GM12874 (cell line): Measurements from ENCODE around the gene QPRT.

ENCODE experiments used
- TF ChIP-seq, protein P1 (sequence below): IDR thresholded peaks from 2 replicates; pipeline ENCODE4 v1.5.1; 2011; ENCODE audit warnings: low read depth, mild to moderate bottlenecking, control low read depth, low read length, moderate library complexity; ENCODE audit not compliant: insufficient read depth

QPRT gene

DNA sequence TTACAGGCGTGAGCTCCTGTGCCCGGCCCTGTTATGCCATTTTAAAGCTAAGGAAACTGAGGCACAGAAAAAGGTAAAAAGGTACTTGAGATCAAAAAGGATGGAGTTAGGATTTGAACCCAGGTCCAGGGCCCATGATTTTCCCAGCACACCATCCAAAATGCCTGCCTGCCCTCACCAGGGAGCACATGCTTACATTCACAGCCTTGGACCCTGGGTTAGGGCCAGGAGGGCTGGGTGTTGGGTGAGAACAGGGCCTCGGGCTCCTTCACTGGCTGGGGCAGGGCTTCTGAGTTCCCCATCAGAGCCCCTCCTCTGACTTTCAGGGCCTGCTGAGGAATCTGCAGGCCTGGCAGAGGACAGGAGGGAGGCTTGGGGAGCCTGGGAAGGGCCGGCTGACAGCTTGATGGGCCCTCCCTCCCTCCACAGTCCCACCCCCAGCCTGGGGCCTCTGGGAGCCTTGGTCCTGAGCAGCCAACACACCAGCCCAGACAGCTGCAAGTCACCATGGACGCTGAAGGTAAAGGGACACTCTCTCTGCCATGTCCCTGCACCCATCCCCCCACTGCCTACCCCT lies at the start of gene QPRT:
Gene QPRT, plus strand, starts transcription at position 490 of the 577 bp plus-strand sequence. Its CDS starts 18 bp downstream, at position 508.
- TF ChIP-seq, protein P1, sequence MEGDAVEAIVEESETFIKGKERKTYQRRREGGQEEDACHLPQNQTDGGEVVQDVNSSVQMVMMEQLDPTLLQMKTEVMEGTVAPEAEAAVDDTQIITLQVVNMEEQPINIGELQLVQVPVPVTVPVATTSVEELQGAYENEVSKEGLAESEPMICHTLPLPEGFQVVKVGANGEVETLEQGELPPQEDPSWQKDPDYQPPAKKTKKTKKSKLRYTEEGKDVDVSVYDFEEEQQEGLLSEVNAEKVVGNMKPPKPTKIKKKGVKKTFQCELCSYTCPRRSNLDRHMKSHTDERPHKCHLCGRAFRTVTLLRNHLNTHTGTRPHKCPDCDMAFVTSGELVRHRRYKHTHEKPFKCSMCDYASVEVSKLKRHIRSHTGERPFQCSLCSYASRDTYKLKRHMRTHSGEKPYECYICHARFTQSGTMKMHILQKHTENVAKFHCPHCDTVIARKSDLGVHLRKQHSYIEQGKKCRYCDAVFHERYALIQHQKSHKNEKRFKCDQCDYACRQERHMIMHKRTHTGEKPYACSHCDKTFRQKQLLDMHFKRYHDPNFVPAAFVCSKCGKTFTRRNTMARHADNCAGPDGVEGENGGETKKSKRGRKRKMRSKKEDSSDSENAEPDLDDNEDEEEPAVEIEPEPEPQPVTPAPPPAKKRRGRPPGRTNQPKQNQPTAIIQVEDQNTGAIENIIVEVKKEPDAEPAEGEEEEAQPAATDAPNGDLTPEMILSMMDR: no peak

DNA sequence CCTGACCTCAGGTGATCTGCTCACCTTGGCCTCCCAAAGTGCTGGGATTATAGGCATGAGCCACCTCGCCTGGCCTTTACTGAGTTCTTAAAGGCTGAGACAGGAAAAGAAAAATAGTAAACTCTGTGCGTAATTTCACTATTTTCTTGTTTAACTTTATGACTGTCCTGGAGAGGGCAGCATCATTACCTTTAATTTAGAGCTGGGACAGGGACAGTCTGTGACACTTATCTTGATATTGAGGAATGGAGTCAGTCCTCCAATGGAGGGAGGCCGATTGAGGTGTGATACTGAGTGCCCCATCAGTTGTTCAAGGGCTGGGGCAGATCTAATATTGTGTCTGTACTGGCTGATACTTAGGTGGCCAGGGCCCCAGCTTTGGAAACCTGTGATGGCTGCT lies 37.4 kb upstream of the QPRT start:
- TF ChIP-seq, protein P1: peak; percentile 27; the same call in 1 of the 2 replicates

DNA sequence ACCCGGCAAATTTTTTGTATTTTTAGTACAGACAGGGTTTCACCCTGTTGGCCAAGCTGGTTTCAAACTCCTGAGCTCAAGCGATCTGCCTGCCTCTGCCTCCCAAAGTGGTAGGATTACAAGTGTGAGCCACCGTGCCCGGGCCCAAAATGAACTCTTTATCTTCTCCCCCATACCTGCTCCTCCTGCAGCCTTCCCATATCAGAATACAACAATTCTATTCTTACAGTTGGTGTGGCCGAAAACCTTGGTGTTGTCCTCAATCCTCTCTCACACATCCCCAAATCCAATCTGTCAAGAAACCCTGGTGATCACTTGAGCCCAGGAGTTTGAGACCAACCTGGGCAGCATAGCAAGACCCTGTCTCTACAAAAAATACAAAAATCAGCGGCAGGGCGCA lies 35.4 kb upstream of the QPRT start:
- TF ChIP-seq, protein P1: no peak

DNA sequence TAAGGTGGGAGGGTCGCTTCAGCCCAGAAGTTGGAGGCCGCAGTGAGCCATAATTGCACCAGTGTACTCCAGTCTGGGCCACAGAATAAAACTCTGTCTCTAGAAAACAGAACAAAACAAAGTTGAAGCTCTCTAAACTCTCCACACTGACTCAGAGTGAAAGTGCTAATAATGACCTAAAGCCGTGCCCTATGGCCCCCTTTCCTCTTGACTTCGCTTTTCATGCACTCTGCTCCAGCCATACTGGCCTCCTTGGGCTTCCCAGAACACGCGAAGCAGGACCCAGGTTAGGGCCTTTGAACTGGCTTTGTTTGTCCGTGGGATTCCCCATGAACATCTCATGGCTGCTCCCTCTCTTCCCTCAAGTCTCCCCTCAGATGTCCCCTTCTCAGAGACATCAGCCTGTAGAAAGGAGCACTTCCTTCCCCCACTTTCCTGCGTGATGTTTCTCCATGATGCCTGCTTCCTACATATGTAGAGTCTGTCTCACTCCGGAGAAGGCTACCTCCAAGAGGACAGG lies 34.6 kb upstream of the QPRT start:
- TF ChIP-seq, protein P1: no peak

DNA sequence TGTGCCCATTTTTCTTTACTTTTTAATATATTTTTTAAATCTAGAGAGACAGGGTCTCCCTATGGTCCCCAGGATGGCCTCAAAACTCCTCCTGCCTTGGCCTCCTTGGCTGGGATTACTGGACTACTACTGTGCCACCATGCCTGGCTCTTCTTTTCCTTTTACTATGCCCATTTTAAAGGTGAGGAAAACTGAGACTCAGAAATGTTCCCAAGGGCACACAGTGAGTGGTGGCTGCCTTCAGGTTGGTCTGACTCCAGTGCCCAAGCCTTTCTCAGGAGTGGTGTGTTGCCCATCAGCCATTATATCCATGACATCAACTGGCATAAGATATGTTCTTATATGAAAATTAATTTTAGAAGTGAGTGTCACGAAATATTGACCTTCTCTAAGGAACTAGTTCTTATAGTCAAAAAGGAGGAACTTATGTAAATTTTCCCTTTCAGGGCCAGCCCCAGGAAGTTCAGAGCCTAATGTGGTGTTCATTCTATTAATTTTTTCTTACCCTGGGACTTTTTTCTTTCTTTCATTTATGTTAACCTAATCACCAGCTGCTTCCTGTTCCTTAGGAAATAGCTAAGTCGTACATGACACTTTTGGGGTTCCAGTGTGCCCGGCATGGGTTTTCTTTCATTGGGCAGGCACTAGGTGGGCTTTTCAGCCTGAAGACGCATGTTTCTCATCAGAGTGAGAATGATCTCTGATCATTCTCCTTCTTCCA lies 33.8 kb upstream of the QPRT start:
- TF ChIP-seq, protein P1: no peak

DNA sequence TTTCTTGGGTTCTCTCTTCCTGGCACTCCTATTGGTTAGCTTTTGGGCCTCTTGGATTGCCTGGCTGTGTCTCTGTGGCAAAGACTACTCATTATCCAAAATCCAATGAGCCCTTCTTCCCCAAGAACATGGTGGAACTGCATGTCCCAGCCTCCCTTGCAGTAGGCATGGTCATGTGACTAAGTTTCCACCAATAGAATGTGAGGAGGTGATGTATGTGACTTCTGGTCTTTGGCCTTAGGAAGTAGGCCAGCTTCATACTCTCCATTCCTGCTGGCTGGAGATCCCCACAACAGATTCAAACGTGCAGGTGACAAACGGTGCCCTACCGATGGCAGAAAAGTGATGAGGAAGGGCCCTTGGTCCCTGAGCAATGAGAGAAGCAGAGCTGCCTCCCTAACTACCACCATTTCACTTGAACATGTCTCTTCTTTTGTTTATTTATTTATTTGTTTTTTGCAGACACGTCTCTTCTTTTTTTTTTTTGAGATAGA lies 33.2 kb upstream of the QPRT start:
- TF ChIP-seq, protein P1: no peak

DNA sequence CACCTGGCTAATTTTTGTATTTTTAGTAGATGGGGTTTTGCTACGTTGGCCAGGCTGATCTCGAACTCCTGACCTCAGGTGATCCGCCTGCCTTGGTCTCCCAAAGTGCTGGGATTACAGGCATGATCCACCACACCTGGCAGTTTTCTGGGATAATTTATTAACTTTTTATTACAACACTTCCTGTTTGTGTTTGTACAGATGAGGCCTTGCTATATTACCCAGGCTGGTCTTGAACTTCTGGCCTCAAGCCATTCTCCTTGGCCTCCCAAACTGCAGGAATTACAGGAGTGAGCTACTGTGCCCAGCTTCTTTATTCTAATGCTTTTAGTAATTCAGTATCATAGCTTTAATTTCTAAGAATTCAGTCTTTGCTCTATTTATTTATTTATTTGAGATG lies 32.0 kb upstream of the QPRT start:
- TF ChIP-seq, protein P1: no peak
